ENCODE data around the gene CEP152. TPM values are rescaled to one million over a fixed set of nuclear protein-coding genes. Genes with fewer than 3 reads are reported as not detected.

CEP152 gene
- total RNA-seq, 1 donor from 2014 or later: 8.0 TPM

GRCh38 chr15:48828471-48828870 is 17.6 kb upstream of the CEP152 start:
- no peak overlapping the region for H3K4me3 Mint-ChIP-seq (ENCODE audit: unreplicated experiment)
- H3K4me1 Mint-ChIP-seq (ENCODE audit: low read depth, unreplicated experiment): no peaks in the 10 kb centered on the region
- H3K36me3 Mint-ChIP-seq (ENCODE audit: unreplicated experiment): peaks cover 17% of the 10 kb centered on the region
- no peak overlapping the region for H3K27ac Mint-ChIP-seq (ENCODE audit: unreplicated experiment)
- no peak for DNase-seq
- H3K27me3 Mint-ChIP-seq (ENCODE audit: unreplicated experiment): peaks cover 2% of the 10 kb centered on the region
- TF ChIP-seq CTCF (IDR thresholded peaks at IDR 0.05; ENCODE audit: partially characterized antibody, unreplicated experiment): no peak
- H3K9me3 Mint-ChIP-seq (ENCODE audit: unreplicated experiment): peaks cover 8% of the 10 kb centered on the region

GRCh38 chr15:48825075-48825474 is 14.2 kb upstream of the CEP152 start:
- DNase-seq: no peak
- H3K4me1 Mint-ChIP-seq (ENCODE audit: low read depth, unreplicated experiment): no peaks in the 10 kb centered on the region
- H3K27ac Mint-ChIP-seq (ENCODE audit: unreplicated experiment): no peak overlapping the region

GRCh38 chr15:48823706-48824105 is 12.8 kb upstream of the CEP152 start:
- Mint-ChIP-seq H3K27me3 (ENCODE audit: unreplicated experiment) (no peaks in the 10 kb centered on the region), H3K36me3 (ENCODE audit: unreplicated experiment) (no peaks in the 10 kb centered on the region), H3K9me3 (ENCODE audit: unreplicated experiment) (no peaks in the 10 kb centered on the region), H3K4me3 (ENCODE audit: unreplicated experiment) (no peak overlapping the region), H3K27ac (ENCODE audit: unreplicated experiment) (no peak overlapping the region), H3K4me1 (ENCODE audit: low read depth, unreplicated experiment) (no peaks in the 10 kb centered on the region)
- no peak for TF ChIP-seq CTCF (IDR thresholded peaks at IDR 0.05; ENCODE audit: partially characterized antibody, unreplicated experiment)
- no peak for DNase-seq

More at GRCh38 chr15:48825075-48825474, 14.2 kb upstream of the CEP152 start:
- TF ChIP-seq CTCF (IDR thresholded peaks at IDR 0.05; ENCODE audit: partially characterized antibody, unreplicated experiment): no peak
- H3K9me3 Mint-ChIP-seq (ENCODE audit: unreplicated experiment): no peaks in the 10 kb centered on the region
- no peaks in the 10 kb centered on the region for H3K27me3 Mint-ChIP-seq (ENCODE audit: unreplicated experiment)
- no peaks in the 10 kb centered on the region for H3K36me3 Mint-ChIP-seq (ENCODE audit: unreplicated experiment)
- no peak overlapping the region for H3K4me3 Mint-ChIP-seq (ENCODE audit: unreplicated experiment)

- H3K9me3 Mint-ChIP-seq (ENCODE audit: unreplicated experiment): no peaks in the 10 kb centered on the region
- no peaks in the 10 kb centered on the region for H3K27me3 Mint-ChIP-seq (ENCODE audit: unreplicated experiment)
- H3K4me3 Mint-ChIP-seq (ENCODE audit: unreplicated experiment): no peak overlapping the region
- H3K4me1 Mint-ChIP-seq (ENCODE audit: low read depth, unreplicated experiment): no peaks in the 10 kb centered on the region
- no peaks in the 10 kb centered on the region for H3K36me3 Mint-ChIP-seq (ENCODE audit: unreplicated experiment)
- no peak for DNase-seq
- TF ChIP-seq CTCF (IDR thresholded peaks at IDR 0.05; ENCODE audit: partially characterized antibody, unreplicated experiment): no peak
- no peak overlapping the region for H3K27ac Mint-ChIP-seq (ENCODE audit: unreplicated experiment)
Observed at GRCh38 chr15:48823237-48823636, 12.4 kb upstream of the CEP152 start.

- H3K27me3 Mint-ChIP-seq (ENCODE audit: unreplicated experiment): no peaks in the 10 kb centered on the region
- no peak for DNase-seq
- H3K9me3 Mint-ChIP-seq (ENCODE audit: unreplicated experiment): peaks cover 4% of the 10 kb centered on the region
- H3K27ac Mint-ChIP-seq (ENCODE audit: unreplicated experiment): no peak overlapping the region
- H3K4me1 Mint-ChIP-seq (ENCODE audit: low read depth, unreplicated experiment): peaks cover 4% of the 10 kb centered on the region
- TF ChIP-seq CTCF (IDR thresholded peaks at IDR 0.05; ENCODE audit: partially characterized antibody, unreplicated experiment): no peak
- H3K36me3 Mint-ChIP-seq (ENCODE audit: unreplicated experiment): no peaks in the 10 kb centered on the region
- no peak overlapping the region for H3K4me3 Mint-ChIP-seq (ENCODE audit: unreplicated experiment)
Observed at GRCh38 chr15:48814286-48814685, 3.4 kb upstream of the CEP152 start.

Data from glutamatergic neuron (in vitro differentiated cells).